ENCODE measurements around the gene GHR. TPM values are rescaled to one million over a fixed set of nuclear protein-coding genes. Genes with fewer than 3 reads are reported as not detected.

GHR gene
- total and polyA plus RNA-seq, 12 donors: 4.1 to 15.1 (median 11.5) TPM

DNA sequence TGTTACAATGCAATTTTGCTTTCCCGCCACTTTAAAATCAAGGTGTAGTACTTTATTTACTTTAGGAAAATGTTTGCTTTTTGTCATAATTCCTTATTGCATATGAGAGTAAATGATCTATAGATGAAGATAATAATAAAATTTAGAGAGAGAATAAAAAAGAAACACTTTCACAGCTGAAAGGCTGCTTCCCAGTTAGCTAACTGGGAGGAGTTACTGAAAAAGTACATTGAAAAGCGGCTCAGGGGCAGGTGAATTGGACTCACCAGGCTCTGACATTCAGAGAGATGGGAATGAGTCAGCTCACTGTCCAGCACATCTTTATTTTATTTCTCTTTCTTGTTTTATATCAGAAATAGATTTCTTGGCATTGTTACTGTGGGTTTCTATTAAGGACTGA, 201.7 kb downstream of the GHR start:
- Histone ChIP-seq H3K4me3 (no peak overlapping the region), H3K27ac (no peak overlapping the region), H3K27me3 (no peaks in the 10 kb centered on the region), H3K4me1 (peaks cover 0 to 25% (median 23%) of the 10 kb centered on the region in 9 donors), H3K9me3 (no peaks in the 10 kb centered on the region), H3K36me3 (no peaks in the 10 kb centered on the region)
- ATAC-seq: no peak
- TF ChIP-seq CTCF (IDR thresholded peaks at IDR 0.05): no peak
- intact Hi-C loops (cut with DNase I): no loop called here
- WGBS, 2 donors: 97 to 98% methylated on average over 2 of the region's 2 CpGs
- DNase-seq: no peak

DNA sequence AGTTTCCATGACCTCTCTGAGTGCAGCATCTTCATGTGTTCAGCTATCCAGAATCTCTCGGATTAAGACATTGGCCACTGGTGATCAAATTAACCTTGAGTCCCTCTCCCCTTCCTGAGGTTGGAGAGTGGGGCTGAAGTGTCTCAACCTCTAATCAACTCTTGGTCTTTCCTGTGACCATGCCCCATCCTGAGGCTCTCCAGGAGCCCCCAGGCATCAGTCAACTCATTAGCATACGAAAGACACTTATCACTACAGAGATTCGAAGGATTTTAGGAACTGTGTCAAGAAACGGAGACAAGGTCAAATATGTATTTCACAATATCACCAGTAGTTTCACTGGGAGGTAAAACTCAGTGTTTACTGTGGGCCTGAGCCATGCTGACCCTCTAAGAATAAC, 203.2 kb downstream of the GHR start:
- TF ChIP-seq CTCF (IDR thresholded peaks at IDR 0.05): no peak
- no peak for ATAC-seq

DNA sequence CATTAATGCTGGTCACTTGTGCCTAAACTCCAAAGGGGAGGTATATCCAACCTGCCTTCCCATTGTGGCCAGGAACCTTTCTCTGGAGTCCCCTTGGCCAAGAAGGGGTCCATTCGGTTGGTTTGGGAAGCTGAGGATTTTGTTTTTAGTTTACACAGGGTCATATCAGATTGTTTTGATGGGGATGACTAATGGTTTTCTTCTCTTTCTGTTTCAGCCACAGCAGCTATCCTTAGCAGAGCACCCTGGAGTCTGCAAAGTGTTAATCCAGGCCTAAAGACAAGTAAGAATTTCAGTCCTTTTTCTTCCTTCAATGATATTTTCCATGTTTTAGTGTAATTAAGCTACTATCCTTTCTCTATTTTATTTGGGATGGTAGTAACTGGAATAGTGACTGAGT, 205.6 kb downstream of the GHR start:
- intact Hi-C loops (cut with DNase I): no loop called here
- DNase-seq: no peak
- Histone ChIP-seq H3K27ac (no peak overlapping the region), H3K9me3 (no peaks in the 10 kb centered on the region), H3K36me3 (no peaks in the 10 kb centered on the region), H3K4me3 (no peak overlapping the region), H3K27me3 (no peaks in the 10 kb centered on the region), H3K4me1 (peaks cover 0 to 18% (median 2%) of the 10 kb centered on the region in 9 donors)
- WGBS, 2 donors: 75% methylated on average over 1 of the region's 1 CpG; no CpG with 5 or more reads in 1 of the 2 donors
- TF ChIP-seq CTCF (IDR thresholded peaks at IDR 0.05): no peak
- no peak for ATAC-seq

More for the DNA sequence above, 203.2 kb downstream of the GHR start:
- no peak for DNase-seq
- Histone ChIP-seq H3K36me3 (no peaks in the 10 kb centered on the region), H3K9me3 (no peaks in the 10 kb centered on the region), H3K4me3 (no peak overlapping the region), H3K27ac (no peak overlapping the region), H3K4me1 (peaks cover 0 to 15% (median 13%) of the 10 kb centered on the region in 9 donors), H3K27me3 (no peaks in the 10 kb centered on the region)
- intact Hi-C loops (cut with DNase I): no loop called here
- 73 to 76% methylated on average over 4 of the region's 4 CpGs for WGBS, 2 donors

DNA sequence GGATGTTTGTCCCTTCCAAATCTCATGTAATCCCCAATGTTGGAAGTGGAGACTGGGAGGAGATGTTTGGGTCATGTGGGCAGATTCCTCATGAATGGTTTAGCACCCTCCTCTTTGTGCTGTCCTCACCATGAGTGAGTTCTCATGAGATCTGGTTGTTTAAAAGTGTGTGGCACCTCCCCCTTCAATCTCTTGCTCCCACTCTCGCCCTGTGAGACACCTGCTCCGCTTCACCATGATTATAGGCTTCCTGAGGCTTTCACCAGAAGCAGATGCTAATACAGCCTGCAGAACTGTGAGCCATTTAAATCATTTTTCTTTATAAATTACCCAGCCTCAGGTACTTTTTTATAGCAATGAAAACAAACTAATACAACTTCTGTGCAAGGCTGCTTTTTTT, 206.0 kb downstream of the GHR start:
- DNase-seq (no peak), ATAC-seq (no peak)
- H3K4me3 ChIP-seq: no peak overlapping the region
- no peaks in the 10 kb centered on the region for H3K36me3 ChIP-seq
- intact Hi-C loops (cut with DNase I): no loop called here
- peaks cover 0 to 18% (median 2%) of the 10 kb centered on the region in 9 donors for H3K4me1 ChIP-seq
- TF ChIP-seq CTCF (IDR thresholded peaks at IDR 0.05): no peak
- no peak overlapping the region for H3K27ac ChIP-seq
- no peaks in the 10 kb centered on the region for H3K27me3 ChIP-seq
- no peaks in the 10 kb centered on the region for H3K9me3 ChIP-seq
- WGBS, 2 donors: 84% methylated on average over 2 of the region's 2 CpGs; no CpG with 5 or more reads in 1 of the 2 donors

Data from heart right ventricle (tissue), 16 donors.